Right lung (tissue), 5 donors: Measurements from ENCODE around the gene LRRTM3. TPM values are rescaled to one million over a fixed set of nuclear protein-coding genes. Genes with fewer than 3 reads are reported as not detected.

Experiments used
- DNase-seq, 2 donors: peaks; one replicate each; pipeline ENCODE4 v3.0.0-alpha.2; 2013
- polyA plus RNA-seq, 5 donors: library from polyadenylated mRNA; unstranded; fragments of 120-200 nt; gene quantifications; one replicate each; pipeline versions ENCODE4 v1.2.1 to v1.2.3, GENCODE V29; 2013; ENCODE audit warnings: inconsistent platforms in 1 of 5, low replicate concordance in 1 of 5; ENCODE audit not compliant: insufficient read length in 5 of 5, insufficient read depth in 1 of 5

LRRTM3 gene
- polyA plus RNA-seq, 5 donors: 1.7 to 4.9 (median 3.9) TPM

DNA sequence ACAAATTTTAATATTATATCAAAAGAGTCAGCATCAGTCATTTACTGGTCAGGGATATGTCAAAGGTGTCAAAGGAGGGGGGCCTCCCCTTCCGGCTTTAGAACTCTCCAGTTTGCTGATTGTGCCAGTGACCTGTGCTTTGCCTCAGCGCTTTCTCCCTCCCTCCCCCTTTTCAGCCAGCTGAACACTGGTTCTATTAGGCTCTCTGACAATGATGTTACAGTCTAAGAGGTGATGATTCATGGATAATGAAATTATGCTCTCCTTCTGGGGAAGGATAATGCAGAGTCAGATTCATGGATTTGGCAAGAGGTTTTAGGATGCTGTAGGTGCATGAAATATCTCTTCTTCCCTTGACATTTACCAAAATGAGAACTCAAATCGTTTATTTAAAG, 6.1 kb downstream of the LRRTM3 start:
- no peak for DNase-seq

DNA sequence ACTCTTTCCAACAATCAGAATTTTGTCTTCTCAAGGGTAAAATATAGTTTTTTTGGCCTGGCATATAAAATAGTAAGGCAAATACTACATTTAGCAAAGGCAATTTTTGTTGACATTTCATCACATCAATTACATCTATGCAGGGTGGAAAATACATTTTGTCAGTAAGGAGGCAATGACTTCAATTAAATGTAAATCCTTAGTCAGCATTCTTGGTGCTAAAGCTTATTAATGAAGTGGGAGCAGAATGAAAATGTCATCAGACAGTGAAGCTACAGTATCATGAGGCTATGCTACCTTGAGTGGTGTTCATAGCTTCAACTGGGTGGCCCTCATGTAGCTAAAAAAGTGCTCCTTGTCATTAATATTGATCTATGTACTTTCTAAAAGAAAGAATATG, 8.9 kb downstream of the LRRTM3 start:
- DNase-seq: no peak

GRCh38 chr10:66940965-66941364, 15.1 kb downstream of the LRRTM3 start:
- DNase-seq: no peak

- DNase-seq: no peak
These were observed 15.7 kb downstream of the LRRTM3 start for GRCh38 chr10:66941491-66941890.

DNA sequence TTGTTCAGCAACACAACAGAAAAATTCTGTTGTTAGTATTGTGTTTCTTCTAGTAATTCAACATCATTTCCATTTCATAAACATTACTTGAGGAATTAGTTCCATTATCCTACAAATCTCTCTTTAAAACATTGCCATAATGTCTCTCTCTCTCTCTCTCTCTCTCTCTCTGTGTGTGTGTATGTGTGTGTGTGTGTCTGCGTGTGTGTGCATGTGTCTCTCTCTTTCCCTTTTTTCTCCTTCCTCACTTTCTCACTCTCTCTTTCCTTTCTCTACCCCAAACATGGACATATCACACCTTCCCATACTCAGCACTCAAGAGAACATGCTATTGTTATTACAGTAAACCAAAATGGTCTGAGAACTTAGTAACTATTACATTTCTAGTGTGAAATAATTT, 16.6 kb downstream of the LRRTM3 start:
- DNase-seq: no peak

DNA sequence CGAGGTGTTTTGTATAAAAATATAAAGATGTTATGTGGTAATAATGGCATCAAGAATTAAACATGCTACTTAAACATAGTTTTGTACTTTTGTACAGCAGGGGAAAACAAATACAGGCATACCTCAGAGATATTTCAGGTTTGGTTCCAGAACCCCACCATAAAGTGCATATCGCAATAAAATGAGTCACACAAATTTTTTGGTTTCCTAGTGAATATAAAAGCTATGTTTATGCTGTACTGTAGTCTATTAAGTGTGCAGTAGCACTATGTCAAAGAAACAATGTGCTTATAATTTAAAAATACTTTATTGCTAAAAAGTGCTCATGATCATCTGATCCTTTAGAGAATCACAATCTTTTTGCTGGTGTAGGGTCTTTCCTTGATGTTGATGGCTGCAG, 17.8 kb downstream of the LRRTM3 start:
- DNase-seq: no peak

DNA sequence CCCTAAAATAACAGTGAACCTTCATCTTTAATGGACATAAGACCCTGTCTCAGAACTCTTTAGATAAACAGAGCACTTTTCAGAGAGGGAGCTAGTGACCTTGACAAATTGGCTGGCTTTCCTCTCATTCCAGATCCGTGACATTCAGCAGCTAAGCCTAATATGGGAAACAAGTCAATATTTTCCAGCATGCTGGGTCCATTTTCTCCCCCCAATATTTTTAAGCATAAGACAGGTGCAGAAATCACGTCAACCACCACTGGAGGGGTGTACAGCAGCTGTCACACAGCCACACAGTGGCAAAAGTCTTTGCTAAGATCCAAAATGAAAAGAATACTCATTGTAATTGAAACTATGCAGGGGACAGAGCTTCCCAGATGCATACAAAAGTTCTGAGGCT, 26.1 kb downstream of the LRRTM3 start:
- no peak for DNase-seq

DNA sequence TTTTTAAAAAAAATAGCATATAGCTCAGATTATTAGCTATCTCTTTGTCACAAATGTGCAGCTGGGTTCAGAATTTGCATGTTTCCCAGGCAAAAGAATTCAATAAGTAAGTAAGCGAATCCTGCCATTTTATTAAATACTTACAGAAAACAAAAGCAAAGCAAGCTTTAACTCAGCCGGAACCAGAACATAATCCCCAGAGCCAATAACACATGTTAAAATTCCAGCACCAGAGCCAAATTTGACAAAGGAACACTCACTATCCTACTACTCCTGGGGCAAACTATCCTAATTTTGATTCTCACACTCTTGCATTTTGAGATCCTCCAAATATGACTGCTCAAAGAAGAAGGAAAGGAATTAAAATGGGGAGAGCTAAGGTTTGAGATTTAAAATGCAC, 32.6 kb downstream of the LRRTM3 start:
- no peak for DNase-seq

DNA sequence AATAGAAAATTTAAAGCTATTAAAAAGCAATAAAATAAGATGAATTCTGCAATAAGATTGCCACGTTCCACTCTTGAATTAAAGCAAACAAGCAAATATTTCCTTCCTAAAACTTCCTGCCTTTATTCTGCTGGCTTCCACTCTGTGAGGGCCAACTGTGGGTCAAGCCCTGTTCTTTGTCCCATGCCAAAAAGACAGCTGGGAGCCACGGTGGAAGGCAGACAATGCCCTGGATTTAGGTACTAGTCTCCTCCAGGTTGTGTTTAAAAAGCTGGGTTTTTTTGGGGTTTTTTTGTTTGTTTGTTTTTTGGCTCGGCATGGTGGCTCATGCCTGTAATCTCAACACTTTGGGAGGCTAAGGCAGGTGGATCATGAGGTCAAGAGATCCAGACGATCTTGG, 39.1 kb downstream of the LRRTM3 start:
- DNase-seq: no peak

- DNase-seq: no peak
These were observed 54.5 kb downstream of the LRRTM3 start for GRCh38 chr10:66980246-66980815.

DNA sequence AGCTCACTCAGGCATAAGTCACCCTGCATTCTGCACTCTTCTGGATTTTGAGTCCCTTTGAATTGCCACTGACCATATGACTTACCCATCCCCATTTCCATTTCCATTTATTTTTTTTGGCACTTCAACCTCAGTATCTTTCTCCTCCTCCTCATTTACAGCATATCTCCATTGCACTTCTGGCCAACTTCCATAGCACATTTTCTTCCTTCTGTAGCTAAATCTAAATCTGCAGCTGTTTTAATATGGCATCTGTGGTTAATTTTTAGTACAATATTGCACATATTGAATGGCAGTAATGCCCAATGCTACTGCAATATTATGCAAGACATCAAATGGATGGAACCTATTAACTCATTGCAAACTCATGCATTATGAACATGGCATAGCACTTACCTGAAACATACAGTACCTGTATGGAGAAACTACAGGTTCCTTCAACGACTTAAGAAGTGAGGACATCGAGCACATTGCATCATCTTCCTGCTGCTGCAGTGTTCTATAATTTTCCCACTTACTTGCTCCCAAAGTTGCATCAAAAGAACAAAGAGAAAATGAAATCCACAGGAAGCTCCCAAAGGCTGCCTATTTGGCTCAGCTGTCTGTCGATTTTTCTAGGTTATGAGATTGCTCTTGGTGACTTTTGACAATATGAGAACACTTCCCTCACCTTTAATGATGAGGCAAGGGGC, 55.7 kb downstream of the LRRTM3 start:
- no peak for DNase-seq

GRCh38 chr10:66982053-66982420, 56.2 kb downstream of the LRRTM3 start:
- no peak for DNase-seq

GRCh38 chr10:66982792-66983474, 57.1 kb downstream of the LRRTM3 start:
- no peak for DNase-seq

- DNase-seq: no peak
These were observed 57.6 kb downstream of the LRRTM3 start for GRCh38 chr10:66983475-66983818.

GRCh38 chr10:66990143-66990830, 64.5 kb downstream of the LRRTM3 start:
- DNase-seq: no peak

DNA sequence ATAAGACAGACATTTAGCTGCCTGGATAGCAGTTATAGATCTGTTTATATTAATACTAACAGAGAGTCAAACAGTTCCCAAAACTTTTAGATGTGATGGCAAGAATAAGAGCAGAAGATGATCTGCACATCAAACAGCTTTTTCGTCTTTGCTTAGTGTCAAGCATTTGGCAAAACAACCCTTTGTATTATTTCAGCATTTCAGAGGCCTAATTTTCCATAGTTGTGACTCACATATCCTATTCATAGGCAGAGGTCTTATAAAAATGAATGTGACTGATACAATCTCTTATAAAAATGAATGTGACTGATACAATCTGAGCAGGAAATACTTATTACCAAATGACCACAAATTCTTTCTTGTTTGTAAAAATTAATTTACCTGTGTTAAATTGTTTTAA, 71.2 kb downstream of the LRRTM3 start:
- no peak for DNase-seq

- peak; percentile 9 to 16 for DNase-seq
These were observed 74.1 kb downstream of the LRRTM3 start for GRCh38 chr10:66999762-67000545.

DNA sequence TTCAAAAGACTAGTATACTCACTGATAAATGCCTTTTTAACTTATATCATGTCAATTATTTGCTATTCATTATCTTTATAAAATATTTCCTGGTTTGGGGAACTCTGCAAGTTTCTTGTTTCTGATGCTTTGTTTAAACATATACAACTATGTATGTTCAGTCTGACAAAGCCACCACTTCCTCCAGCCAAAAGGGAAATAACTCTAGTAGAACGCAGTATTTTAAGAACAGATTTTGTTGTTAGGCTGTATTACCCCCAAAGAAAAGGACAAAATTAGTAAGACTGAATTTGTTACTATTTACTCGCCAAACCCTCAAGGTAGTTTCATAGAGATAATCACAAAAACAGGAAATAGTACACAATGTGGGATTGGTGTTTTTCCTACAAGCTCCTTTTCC, 78.9 kb downstream of the LRRTM3 start:
- no peak for DNase-seq

GRCh38 chr10:67005981-67006380, 80.1 kb downstream of the LRRTM3 start:
- DNase-seq: no peak

DNA sequence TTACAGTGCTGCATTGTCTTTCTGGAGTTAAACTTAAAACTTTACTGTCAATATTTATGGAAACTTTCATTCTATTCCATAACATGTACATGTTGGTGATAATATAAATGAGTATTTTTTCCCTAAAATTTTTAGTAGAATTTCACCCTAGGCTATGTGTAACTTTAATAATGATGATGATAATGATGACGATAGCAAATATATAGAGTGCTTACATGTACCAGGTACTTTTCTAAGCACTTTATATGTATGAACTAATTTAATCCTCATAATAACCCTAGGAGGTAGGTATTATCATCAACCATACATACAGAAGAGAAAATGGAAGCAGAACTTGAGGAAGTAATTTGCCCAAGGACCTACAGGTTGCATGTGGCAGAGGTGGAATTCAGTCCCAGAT, 85.6 kb downstream of the LRRTM3 start:
- DNase-seq: no peak

GRCh38 chr10:67011981-67012380, 86.1 kb downstream of the LRRTM3 start:
- DNase-seq: no peak

DNA sequence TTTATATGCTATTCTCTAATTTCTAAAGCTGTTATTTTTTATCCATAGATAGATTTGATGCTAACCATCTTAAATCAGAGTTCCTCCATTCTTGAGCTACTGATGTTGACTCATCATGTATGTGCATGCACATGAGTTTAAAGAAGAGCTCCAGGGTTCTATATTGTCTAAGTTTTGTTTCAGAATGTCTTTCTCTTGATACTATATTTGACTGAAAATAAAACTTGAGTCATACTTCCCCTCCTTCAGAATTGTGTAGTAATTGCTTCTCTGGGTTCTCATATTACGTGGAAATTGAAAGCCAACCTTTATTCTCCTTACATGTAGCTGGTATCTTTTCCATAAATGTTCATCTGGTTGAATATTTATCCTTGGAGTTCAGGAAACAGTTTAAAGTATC, 89.4 kb downstream of the LRRTM3 start:
- no peak for DNase-seq
